HG02798 (cell line): ENCODE measurements around the gene NIPAL3.
"Not testable (repeated sequence)": the region's sequence is repeated elsewhere in the genome, so short reads cannot be mapped to it uniquely, and the experiment has no call there.

Source experiments
- ATAC-seq: cut with Tn5 transposase; IDR thresholded peaks from one replicate; pipeline ENCODE4 v1.9.1; 2021; ENCODE audit warnings: mild to moderate bottlenecking; ENCODE audit not compliant: unreplicated experiment, poor library complexity

NIPAL3 gene

GRCh38 chr1:24507405-24507804 is 91.8 kb downstream of the NIPAL3 start:
- ATAC-seq, result no peak

DNA sequence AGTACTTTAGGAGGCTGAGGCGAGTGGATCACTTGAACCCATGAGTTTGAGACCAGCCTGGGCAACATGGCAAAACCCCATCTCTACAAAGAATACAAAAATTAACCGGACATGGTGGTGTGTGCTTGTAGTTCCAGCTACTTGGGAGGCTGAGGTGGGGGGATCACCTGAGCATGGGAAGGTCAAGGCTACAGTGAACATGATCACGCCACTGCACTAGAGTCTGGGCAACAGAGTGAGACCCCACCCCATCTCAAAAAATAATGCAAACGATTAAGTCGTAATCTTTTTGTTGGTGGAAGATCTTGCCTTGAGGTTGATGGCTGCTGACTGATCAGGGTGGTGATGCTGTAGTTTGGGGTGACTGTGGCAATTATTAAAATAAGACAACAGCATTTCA is 93.3 kb downstream of the NIPAL3 start:
- no peak for ATAC-seq

- no peak for ATAC-seq
Observed at GRCh38 chr1:24513706-24514105, 98.1 kb downstream of the NIPAL3 start.

DNA sequence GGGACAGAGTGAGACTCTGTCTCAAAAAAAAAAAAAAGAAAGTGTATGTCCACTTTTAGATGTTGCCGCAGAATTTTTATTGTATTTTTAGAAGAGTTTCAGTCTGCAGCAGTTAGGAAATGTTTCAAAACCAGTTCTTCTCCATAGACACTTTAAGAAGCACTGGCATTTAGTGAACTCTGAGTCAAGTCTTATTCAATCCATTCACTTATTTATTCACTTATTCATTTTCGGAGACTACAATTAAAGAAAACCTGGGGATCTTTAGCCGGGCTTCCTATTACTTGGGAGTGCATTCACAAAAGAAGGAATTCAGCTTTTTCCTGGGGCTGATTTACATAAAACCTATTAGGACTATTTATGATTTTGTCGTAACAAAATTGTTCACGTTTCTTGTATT is 99.3 kb downstream of the NIPAL3 start:
- no peak for ATAC-seq

- not testable (repeated sequence) for ATAC-seq
Observed at GRCh38 chr1:24515671-24516209, 100.1 kb downstream of the NIPAL3 start.

DNA sequence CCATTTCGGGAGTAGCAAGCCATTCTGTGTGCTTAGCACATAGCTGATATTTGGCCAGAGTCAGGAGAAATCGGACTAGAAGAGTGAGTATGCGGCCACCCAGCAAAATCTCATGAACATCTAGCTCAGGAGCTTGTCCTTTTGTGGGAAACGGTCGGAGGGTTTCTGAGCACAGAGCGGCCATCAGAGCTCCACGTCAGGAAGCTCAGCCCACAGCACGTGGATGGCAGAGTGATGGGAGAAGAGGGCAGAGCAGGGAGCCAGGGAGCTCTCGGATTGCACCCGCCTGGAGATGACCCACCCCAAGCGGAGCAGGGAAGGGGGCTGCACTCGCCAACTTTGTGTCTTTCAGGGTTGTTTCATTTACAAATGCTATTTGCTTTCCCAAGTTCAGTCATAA is 100.9 kb downstream of the NIPAL3 start:
- no peak for ATAC-seq

DNA sequence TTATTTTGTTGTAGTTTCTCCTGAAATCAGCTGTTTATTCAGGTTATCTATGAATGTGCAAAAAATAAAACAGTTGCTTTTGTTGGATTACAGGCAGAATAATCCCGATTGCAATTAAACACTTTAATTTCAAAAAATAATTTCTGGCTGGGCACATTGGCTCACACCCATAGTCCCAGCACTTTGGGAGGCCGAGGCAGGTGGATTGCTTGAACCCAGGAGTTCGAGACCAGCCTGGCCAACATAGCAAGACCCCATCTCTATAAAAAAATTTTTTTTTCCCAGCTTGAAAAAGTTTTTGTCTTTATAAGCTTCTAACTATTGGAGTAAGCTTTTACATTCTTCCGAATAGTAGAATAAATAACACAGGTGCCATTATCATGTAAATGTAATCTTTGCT is 102.3 kb downstream of the NIPAL3 start:
- no peak for ATAC-seq

DNA sequence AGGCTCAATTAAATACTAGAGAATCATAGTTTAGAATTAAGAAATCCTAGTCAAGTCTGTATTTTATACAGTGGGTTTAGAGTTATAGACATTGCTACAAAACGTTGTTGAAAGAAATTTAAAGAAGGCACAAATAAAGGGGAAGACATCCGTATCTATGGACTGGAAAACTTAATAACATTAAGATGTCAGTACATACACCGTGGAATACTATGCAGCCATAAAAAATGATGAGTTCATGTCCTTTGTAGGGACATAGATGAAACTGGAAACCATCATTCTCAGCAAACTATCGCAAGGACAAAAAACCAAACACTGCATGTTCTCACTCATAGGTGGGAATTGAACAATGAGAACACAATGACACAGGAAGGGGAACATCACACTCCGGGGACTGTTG is 104.7 kb downstream of the NIPAL3 start:
- not testable (repeated sequence) for ATAC-seq
